Transverse colon (tissue), 4 donors: Measurements from ENCODE around the gene MOB1A.

Source experiments
- CTCF ChIP-seq, 5 experiments: fragments of 200-600 bp in 3 of 5; fragments of 450-650 bp in 2 of 5; sonication (generic) in 3 of 5; IDR thresholded peaks; 1 replicate in 2 of 5; 2 replicates in 3 of 5; pipeline ENCODE4 v1.5.1; 2016 to 2017; ENCODE audit warnings: antibody characterized with exemption in 5 of 5, inconsistent platforms in 3 of 5, mild to moderate bottlenecking in 2 of 5, moderate library complexity in 1 of 5
- EP300 ChIP-seq: sonication (generic); formaldehyde crosslinking; IDR thresholded peaks from one replicate; pipeline ENCODE4 v1.6.1; 2017; ENCODE audit warnings: antibody characterized with exemption, low read depth
- POLR2A ChIP-seq: fragments of 450-650 bp; IDR thresholded peaks from one replicate; pipeline ENCODE4 v1.6.1; 2016; ENCODE audit warnings: antibody characterized with exemption, mild to moderate bottlenecking, moderate library complexity
- POLR2AphosphoS5 ChIP-seq, 3 donors: sonication (generic); formaldehyde crosslinking; IDR thresholded peaks; one replicate each; pipeline ENCODE4 v1.6.1; 2016; ENCODE audit warnings: antibody characterized with exemption in 3 of 3

- no peak for TF ChIP-seq POLR2A
- TF ChIP-seq CTCF (IDR thresholded peaks at IDR 0.05): no peak
- no peak for TF ChIP-seq EP300
- TF ChIP-seq POLR2AphosphoS5 (IDR thresholded peaks at IDR 0.05): no peak
These were observed 9.9 kb downstream of the MOB1A start for GRCh38 chr2:74168739-74169138.
